HepG2 (cell line): ENCODE measurements around the gene CCDC83. TPM values are rescaled to one million over a fixed set of nuclear protein-coding genes. Genes with fewer than 3 reads are reported as not detected.

Source experiments
- ATAC-seq: fragments of 200-7000 bp; cut with Tn5 transposase; 3 replicates; pipeline ENCODE4 v1.9.1; 2020; ENCODE audit warnings: mild to moderate bottlenecking, moderate library complexity
- BruUV-seq: library from RNA; stranded (reverse); fragments of 400-500 nt; replicated peaks from 2 replicates; lab custom pipeline; 2021; lab: Mats Ljungman, UMichigan
- CTCF ChIA-PET: fragments of 300-600 bp; formaldehyde crosslinking; extraction: SDS; loops from one replicate; lab custom pipeline; 2021; ENCODE audit warnings: low total read pairs, inconsistent platforms, low intra/inter-chr PET ratio; lab: Yijun Ruan, JAX
- POLR2A ChIA-PET: fragments of 350-600 bp; sonication (Branson Sonifier 250); formaldehyde crosslinking; loops from one replicate; lab custom pipeline; 2020; ENCODE audit warnings: antibody characterized with exemption, inconsistent platforms; lab: Yijun Ruan, JAX
- DNase-seq: peaks from one replicate; pipeline ENCODE4 v3.0.0-alpha.2; 2015; ENCODE audit warnings: low spot score
- FAIRE-seq: peaks from 3 replicates; lab custom pipeline; 2011; peaks lifted over from hg19 to GRCh38; lab: Jason Lieb, UNC
- H2AFZ ChIP-seq: one replicate; pipeline ENCODE4 v1.6.1; 2011; ENCODE audit warnings: low read length, inconsistent platforms
- H3K27ac ChIP-seq: fragments of 300-600 bp; 3 replicates; pipeline ENCODE4 v1.8.0; 2011; ENCODE audit warnings: mixed run types, mild to moderate bottlenecking, mixed read lengths, low read length, inconsistent platforms; ENCODE audit not compliant: insufficient read depth; ENCODE audit errors: extremely low read length
- H3K27me3 ChIP-seq, 2 experiments: fragments of 200-600 bp in 1 of 2; 2 replicates in 1 of 2; 3 replicates in 1 of 2; pipeline versions ENCODE4 v1.6.0 to v1.8.0; 2011; ENCODE audit warnings: low read length in 2 of 2, mild to moderate bottlenecking in 2 of 2, moderate library complexity in 2 of 2, inconsistent platforms in 1 of 2; ENCODE audit not compliant: insufficient read depth in 2 of 2, control insufficient read depth in 1 of 2
- H3K36me3 ChIP-seq, 2 experiments: fragments of 200-600 bp in 1 of 2; replicated peaks in 1 of 2; 2 replicates in 1 of 2; 3 replicates in 1 of 2; pipeline versions ENCODE4 v1.5.1 to v1.8.0; 2011; ENCODE audit warnings: low read length in 2 of 2, inconsistent platforms in 1 of 2; ENCODE audit not compliant: insufficient read depth in 2 of 2, control insufficient read depth in 1 of 2
- H3K4me1 ChIP-seq: 2 replicates; pipeline ENCODE4 v1.5.1; 2012; ENCODE audit warnings: low read length, inconsistent platforms; ENCODE audit not compliant: insufficient read depth
- H3K4me2 ChIP-seq: 2 replicates; pipeline ENCODE4 v1.6.0; 2011; ENCODE audit warnings: low read depth, low read length, inconsistent platforms
- H3K4me3 ChIP-seq, 3 experiments: fragments of 200-600 bp in 1 of 3; sonication (generic), shearing (Covaris generic) in 1 of 3; replicated peaks in 1 of 3; 2 replicates each; pipeline ENCODE4 v1.5.1; 2011 to 2016; ENCODE audit warnings: low read length in 3 of 3, inconsistent platforms in 2 of 3, low read depth in 2 of 3, mild to moderate bottlenecking in 2 of 3, control low read depth in 1 of 3, mixed read lengths in 1 of 3; ENCODE audit not compliant: insufficient read depth in 1 of 3
- H3K79me2 ChIP-seq: one replicate; pipeline ENCODE4 v1.6.1; 2011; ENCODE audit warnings: low read length, inconsistent platforms; ENCODE audit not compliant: insufficient read depth
- H3K9ac ChIP-seq: 2 replicates; pipeline ENCODE4 v1.6.0; 2011; ENCODE audit warnings: mild to moderate bottlenecking, low read depth, low read length, inconsistent platforms; ENCODE audit not compliant: insufficient read depth
- H3K9me3 ChIP-seq: 2 replicates; pipeline ENCODE4 v1.5.1; 2012; ENCODE audit warnings: mild to moderate bottlenecking, low read length
- H4K20me1 ChIP-seq: 2 replicates; pipeline ENCODE4 v1.6.0; 2011; ENCODE audit warnings: inconsistent platforms, mild to moderate bottlenecking, low read length, moderate library complexity; ENCODE audit not compliant: insufficient read depth
- EED ChIP-seq: sonication (generic); formaldehyde crosslinking; IDR thresholded peaks from 2 replicates; pipeline ENCODE4 v1.5.0; 2020; ENCODE audit warnings: mild to moderate bottlenecking, missing genetic modification reagents
- FOXP1 ChIP-seq, 2 experiments: fragments of 450-650 bp in 1 of 2; IDR thresholded peaks; 2 replicates each; pipeline ENCODE4 v1.6.1; 2017 to 2018; ENCODE audit warnings: antibody characterized with exemption in 1 of 2
- ISL2 ChIP-seq: sonication (generic); formaldehyde crosslinking; IDR thresholded peaks from 2 replicates; pipeline ENCODE4 v1.5.0; 2020; ENCODE audit warnings: missing genetic modification reagents
- PAWR ChIP-seq: sonication (generic); formaldehyde crosslinking; IDR thresholded peaks from 2 replicates; pipeline ENCODE4 v1.4.0; 2020; ENCODE audit warnings: missing genetic modification reagents, mild to moderate bottlenecking, borderline replicate concordance
- SMC3 ChIP-seq: IDR thresholded peaks from 2 replicates; pipeline ENCODE4 v1.6.1; 2011; ENCODE audit warnings: low read length, improper control_type of control experiment
- STAG1 ChIP-seq: sonication (generic); formaldehyde crosslinking; IDR thresholded peaks from 2 replicates; pipeline ENCODE4 v1.4.0; 2020; ENCODE audit warnings: missing genetic modification reagents
- ZNF20 ChIP-seq: sonication (generic); formaldehyde crosslinking; IDR thresholded peaks from 2 replicates; pipeline ENCODE4 v1.4.0; 2020; ENCODE audit warnings: mild to moderate bottlenecking, moderate library complexity, missing genetic modification reagents
- ZNF224 ChIP-seq: sonication (generic); formaldehyde crosslinking; IDR thresholded peaks from 2 replicates; pipeline ENCODE4 v1.5.0; 2020; ENCODE audit warnings: mild to moderate bottlenecking, missing genetic modification reagents
- WGBS: methylation state at CpG from one replicate; pipeline ENCODE4 v1.1.6; 2017; ENCODE audit warnings: low lambda C conversion rate; 5-methylcytosine and 5-hydroxymethylcytosine counted together
- in situ Hi-C: cut with HindIII; loops from 2 replicates; pipeline ENCODE4 v1.10.0; 2017; ENCODE audit warnings: low pct_unique_long_range_greater_than_20kb; ENCODE audit not compliant: extremely low pct_ligation_motif_present
- intact Hi-C: fragments of 100-400 bp; cut with micrococcal nuclease; formaldehyde crosslinking; loops from one replicate; pipeline ENCODE4 v1.10.0; 2022; ENCODE audit not compliant: unreplicated experiment
- polyA plus RNA-seq, 8 experiments: library from polyadenylated mRNA; depleted of rRNA in 3 of 8; stranded (reverse) in 7 of 8; unstranded in 1 of 8; fragments of >200 nt; fragmentation: Illumina TruSeq in 4 of 8; extraction: Trizol in 4 of 8; gene quantifications; 2 replicates each; pipeline versions ENCODE4 v1.2.1 to v1.2.3, GENCODE V29; 2011 to 2016; ENCODE audit warnings: low read depth in 4 of 8, missing spikeins in 1 of 8, mixed read lengths in 1 of 8; ENCODE audit not compliant: insufficient read depth in 1 of 8
- total RNA-seq, 5 experiments: library from RNA; depleted of rRNA; stranded (reverse); fragments of >200 nt; fragmentation: Illumina TruSeq; extraction: Trizol; gene quantifications; 2 replicates each; pipeline ENCODE4 v1.2.3, GENCODE V29; 2016; ENCODE audit warnings: low read depth in 1 of 5
- TF ChIP-seq, protein P1 (sequence below): sonication (generic); formaldehyde crosslinking; IDR thresholded peaks from 2 replicates; pipeline ENCODE4 v1.5.0; 2020; ENCODE audit warnings: missing genetic modification reagents
- TF ChIP-seq, protein P2 (sequence below): sonication (generic); formaldehyde crosslinking; IDR thresholded peaks from 2 replicates; pipeline ENCODE4 v1.5.0; 2020; ENCODE audit warnings: mild to moderate bottlenecking, missing genetic modification reagents, moderate library complexity
- TF ChIP-seq, protein P3 (sequence below): sonication (generic); formaldehyde crosslinking; IDR thresholded peaks from 2 replicates; pipeline ENCODE4 v1.4.0; 2020; ENCODE audit warnings: missing genetic modification reagents

Gene CCDC83
- total and polyA plus RNA-seq, 2 of the 13 experiments (the other 11 are each of a cell fraction or from before 2014, with no cell fraction given) = not detected

DNA sequence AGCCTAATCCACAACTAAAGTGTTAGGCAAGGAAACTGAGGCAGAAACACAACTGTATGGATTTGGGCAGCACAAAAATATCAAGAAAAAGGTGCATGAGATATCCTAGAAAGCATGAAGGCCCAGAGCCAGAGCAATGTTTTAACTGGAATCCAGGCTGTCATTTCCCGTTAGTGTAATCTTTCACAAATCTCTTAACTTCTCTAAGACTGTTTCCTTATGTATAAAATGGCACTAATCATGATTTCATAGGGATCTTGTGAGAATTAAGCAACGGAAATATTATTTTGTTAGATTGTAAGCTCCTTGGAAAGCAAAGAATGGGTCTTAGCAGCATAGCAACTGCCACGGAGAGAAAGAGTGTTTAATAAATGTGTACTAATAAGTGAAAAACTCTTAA lies 29.6 kb upstream of the CCDC83 start (continued):
- TF ChIP-seq, protein P1, sequence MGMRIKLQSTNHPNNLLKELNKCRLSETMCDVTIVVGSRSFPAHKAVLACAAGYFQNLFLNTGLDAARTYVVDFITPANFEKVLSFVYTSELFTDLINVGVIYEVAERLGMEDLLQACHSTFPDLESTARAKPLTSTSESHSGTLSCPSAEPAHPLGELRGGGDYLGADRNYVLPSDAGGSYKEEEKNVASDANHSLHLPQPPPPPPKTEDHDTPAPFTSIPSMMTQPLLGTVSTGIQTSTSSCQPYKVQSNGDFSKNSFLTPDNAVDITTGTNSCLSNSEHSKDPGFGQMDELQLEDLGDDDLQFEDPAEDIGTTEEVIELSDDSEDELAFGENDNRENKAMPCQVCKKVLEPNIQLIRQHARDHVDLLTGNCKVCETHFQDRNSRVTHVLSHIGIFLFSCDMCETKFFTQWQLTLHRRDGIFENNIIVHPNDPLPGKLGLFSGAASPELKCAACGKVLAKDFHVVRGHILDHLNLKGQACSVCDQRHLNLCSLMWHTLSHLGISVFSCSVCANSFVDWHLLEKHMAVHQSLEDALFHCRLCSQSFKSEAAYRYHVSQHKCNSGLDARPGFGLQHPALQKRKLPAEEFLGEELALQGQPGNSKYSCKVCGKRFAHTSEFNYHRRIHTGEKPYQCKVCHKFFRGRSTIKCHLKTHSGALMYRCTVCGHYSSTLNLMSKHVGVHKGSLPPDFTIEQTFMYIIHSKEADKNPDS = no peak

DNA sequence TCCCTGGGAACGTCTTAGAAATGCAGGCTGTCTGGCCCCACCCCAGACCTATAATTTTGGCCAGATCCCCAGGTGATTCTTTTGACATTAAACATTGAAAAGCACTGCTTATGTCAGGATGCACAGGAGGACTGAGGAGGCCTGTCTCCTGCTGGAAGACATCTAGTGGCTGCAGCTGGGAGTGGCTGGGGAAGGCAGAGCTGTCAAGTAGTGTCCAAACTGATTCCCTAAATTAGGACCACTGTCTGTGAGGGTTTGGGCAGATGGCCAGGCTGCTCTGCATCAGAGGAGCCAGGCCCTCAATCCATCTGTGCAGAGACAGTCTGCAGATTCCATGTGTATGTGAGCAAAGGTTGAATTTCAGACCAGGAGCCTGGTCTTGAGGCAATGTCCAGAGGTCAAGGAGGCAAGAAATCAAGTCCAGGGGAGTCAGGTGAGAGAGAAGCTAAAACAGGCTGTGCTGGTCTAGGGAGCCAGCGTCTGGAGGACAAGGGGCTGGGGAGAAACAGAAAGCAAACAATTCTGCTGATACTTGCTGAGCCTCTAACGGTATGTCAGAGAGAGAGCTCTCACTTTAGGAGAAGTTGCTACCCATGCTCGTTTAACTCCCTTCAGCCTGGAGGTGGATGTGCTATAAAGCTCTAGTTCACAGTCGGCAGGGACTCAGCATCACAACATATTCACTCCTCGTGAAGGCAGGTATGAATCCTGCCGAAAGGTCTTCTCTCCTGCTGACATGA lies 28.9 kb upstream of the CCDC83 start:
- intact Hi-C loops (loop anchor here (1.0 to 5.0 kb wide), 2 partner anchors 134 to 231 kb away; no protein-coding TSS in a partner anchor), in situ Hi-C loops (loop anchor here (10.0 kb wide), 1 partner anchor 231 kb away; no protein-coding TSS in a partner anchor)
- ChIA-PET POLR2A (no interaction called here), CTCF (interaction anchor here (1.8 kb wide), 1 partner anchor 231 kb away, joined by 8 read pairs; no protein-coding TSS in a partner anchor)
- H3K27me3 ChIP-seq = 0 out of 5 replicates have a peak, but pooled peaks cover 0 to 4% of the 10 kb centered on the region in 2 experiments
- ATAC-seq (peak; percentile 94), DNase-seq (no peak), FAIRE-seq (peak; percentile 40)
- H3K4me1 ChIP-seq = no peaks in the 10 kb centered on the region
- no peaks in the 10 kb centered on the region for H4K20me1 ChIP-seq
- no peaks in the 10 kb centered on the region for H3K9me3 ChIP-seq
- no peak for TF ChIP-seq ZNF224
- TF ChIP-seq STAG1 (CRISPR knock-in tag) = peak; percentile 39; the same call in 1 of the 2 replicates
- TF ChIP-seq PAWR = no peak
- no peak for TF ChIP-seq EED (CRISPR knock-in tag)
- TF ChIP-seq SMC3 = peak; percentile 40; the same call in 1 of the 2 replicates
- TF ChIP-seq ISL2 (CRISPR knock-in tag) = no peak
- TF ChIP-seq ZNF20 = no peak
- TF ChIP-seq, protein P2, sequence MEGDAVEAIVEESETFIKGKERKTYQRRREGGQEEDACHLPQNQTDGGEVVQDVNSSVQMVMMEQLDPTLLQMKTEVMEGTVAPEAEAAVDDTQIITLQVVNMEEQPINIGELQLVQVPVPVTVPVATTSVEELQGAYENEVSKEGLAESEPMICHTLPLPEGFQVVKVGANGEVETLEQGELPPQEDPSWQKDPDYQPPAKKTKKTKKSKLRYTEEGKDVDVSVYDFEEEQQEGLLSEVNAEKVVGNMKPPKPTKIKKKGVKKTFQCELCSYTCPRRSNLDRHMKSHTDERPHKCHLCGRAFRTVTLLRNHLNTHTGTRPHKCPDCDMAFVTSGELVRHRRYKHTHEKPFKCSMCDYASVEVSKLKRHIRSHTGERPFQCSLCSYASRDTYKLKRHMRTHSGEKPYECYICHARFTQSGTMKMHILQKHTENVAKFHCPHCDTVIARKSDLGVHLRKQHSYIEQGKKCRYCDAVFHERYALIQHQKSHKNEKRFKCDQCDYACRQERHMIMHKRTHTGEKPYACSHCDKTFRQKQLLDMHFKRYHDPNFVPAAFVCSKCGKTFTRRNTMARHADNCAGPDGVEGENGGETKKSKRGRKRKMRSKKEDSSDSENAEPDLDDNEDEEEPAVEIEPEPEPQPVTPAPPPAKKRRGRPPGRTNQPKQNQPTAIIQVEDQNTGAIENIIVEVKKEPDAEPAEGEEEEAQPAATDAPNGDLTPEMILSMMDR (CRISPR knock-in tag) = peak; percentile 38; the same call in 1 of the 2 replicates
- TF ChIP-seq, protein P3, sequence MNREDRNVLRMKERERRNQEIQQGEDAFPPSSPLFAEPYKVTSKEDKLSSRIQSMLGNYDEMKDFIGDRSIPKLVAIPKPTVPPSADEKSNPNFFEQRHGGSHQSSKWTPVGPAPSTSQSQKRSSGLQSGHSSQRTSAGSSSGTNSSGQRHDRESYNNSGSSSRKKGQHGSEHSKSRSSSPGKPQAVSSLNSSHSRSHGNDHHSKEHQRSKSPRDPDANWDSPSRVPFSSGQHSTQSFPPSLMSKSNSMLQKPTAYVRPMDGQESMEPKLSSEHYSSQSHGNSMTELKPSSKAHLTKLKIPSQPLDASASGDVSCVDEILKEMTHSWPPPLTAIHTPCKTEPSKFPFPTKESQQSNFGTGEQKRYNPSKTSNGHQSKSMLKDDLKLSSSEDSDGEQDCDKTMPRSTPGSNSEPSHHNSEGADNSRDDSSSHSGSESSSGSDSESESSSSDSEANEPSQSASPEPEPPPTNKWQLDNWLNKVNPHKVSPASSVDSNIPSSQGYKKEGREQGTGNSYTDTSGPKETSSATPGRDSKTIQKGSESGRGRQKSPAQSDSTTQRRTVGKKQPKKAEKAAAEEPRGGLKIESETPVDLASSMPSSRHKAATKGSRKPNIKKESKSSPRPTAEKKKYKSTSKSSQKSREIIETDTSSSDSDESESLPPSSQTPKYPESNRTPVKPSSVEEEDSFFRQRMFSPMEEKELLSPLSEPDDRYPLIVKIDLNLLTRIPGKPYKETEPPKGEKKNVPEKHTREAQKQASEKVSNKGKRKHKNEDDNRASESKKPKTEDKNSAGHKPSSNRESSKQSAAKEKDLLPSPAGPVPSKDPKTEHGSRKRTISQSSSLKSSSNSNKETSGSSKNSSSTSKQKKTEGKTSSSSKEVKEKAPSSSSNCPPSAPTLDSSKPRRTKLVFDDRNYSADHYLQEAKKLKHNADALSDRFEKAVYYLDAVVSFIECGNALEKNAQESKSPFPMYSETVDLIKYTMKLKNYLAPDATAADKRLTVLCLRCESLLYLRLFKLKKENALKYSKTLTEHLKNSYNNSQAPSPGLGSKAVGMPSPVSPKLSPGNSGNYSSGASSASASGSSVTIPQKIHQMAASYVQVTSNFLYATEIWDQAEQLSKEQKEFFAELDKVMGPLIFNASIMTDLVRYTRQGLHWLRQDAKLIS = no peak
- no peak for TF ChIP-seq FOXP1 (IDR thresholded peaks at IDR 0.05)
- TF ChIP-seq FOXP1 (CRISPR knock-in tag; IDR thresholded peaks at IDR 0.05) = no peak
- no TSS peak for BruUV-seq
- H3K27ac ChIP-seq = no peak overlapping the region
- H3K4me3 ChIP-seq = no peak overlapping the region
- H3K36me3 ChIP-seq = no peaks in the 10 kb centered on the region
- WGBS = 11% methylated on average over 6 of the region's 7 CpGs
- no peak overlapping the region for H3K4me2 ChIP-seq
- no peaks in the 10 kb centered on the region for H3K79me2 ChIP-seq
- no peak overlapping the region for H3K9ac ChIP-seq
- H2AFZ ChIP-seq = no peak overlapping the region
